ENCODE data around the gene CDK11A.
"Not testable (repeated sequence)": the region's sequence is repeated elsewhere in the genome, so short reads cannot be mapped to it uniquely, and the experiment has no call there.

The CDK11A gene

GRCh38 chr1:1754051-1754815 lies 30.1 kb upstream of the CDK11A start:
- no peak for DNase-seq

DNA sequence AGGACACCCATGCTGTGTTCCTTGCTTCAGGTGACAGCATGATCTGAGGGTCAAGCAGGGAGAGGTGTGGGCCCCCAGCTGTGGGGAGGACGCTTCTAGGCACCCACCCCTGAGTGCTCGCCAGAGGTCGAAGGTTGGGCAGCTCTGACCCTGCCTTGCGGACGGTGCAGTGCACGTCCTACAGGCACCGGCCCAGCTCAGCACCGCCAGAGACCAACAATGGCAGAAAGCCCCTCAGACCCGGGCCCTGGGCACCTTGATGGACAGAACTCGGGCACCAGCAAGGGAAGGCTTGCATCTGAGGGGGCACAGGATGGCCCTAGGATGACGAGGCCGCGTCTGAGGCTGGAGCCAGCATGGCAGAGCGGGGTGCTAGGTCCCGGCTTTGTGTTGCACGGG lies 29.4 kb upstream of the CDK11A start:
- no peak for DNase-seq

- no peak for DNase-seq
Measured at GRCh38 chr1:1752636-1753606, 28.8 kb upstream of the CDK11A start.

DNA sequence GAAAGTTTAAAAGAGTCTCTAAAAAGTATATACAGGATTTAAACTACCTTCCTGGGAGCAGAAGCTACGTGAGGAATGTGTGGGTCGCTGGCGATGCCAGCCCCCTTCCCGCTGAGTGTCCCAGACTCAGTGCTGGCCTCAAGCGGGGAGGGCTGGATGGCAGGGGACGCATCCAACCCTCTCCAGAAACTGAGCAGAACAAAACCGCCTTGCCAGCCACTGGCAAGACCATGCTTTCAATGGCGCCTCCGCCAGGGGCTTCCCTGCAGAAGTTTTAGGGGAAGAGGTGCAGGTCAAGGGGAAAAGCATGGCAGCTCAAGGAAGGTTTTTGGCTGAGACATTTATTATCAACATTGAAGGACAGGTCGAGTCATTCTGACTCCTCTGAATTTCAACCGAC lies 28.0 kb upstream of the CDK11A start:
- no peak for DNase-seq

DNA sequence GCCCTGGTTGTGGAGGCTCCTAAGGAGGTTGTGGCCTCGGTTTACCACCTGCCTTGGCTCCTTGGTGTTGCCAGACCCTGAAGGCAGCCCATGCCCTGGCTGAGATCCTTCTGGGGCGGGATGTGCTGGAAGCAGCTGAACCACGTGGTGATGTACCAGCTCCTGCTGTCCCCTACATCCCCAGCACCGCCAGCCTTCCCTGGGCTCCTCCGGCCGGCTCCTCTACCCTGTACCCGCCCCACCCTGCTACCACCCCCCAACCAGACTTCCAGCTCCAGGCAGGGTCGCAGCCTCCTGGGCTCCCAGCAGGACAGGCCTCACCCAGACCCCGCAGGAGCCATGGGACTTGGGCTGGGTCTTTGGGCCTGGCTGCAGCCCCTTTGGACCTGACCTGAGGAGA lies 25.8 kb upstream of the CDK11A start:
- DNase-seq: not testable (repeated sequence)

DNA sequence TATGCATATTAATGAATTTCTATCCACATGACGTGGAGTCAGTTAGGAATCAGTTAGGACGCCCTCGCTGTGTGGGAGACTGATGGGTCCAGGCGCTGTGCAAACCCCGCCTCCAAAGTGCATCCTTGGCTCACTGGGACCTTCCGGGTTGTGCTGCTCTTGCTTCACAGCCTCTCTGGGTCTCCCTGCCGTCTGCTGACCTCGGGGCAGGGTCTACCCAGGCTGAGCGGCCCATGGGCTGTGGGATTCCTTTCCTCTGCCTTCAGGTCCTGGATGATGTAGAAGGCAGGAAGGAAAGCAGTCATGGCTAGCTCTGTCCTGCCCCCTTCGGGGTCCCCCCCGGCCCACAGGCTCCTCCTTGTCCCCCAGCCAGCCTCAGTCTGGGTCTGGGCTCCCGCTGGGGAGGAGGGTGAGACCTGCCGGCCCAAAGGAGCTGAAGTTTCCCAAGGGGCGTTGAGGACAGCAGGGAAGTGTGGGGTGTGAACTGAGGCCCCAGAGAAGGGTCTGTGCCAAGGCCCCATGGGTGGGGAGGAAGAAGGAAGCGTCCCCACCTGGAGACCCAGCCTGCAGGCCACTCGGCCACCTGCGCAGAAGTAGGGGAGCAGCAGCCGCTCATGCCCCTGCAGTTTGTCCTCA lies 24.6 kb upstream of the CDK11A start:
- DNase-seq: no peak

DNA sequence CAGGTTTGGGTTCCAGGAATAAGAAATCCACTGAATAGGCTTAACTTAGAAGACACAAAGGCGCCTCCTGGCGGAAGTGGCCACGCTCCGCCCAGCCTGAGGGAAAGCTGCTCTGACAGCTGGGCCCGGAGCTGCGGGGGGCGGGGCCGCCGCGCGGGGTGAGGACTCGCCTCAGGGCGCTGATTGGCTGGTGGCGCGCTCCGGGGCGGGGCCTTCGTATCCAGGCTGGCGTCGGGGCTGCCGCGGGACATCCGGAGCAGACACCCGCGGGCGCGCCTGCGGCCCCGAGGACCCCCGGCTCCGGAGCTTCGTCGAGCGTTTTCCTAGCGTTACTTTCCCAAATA lies 22.4 kb upstream of the CDK11A start:
- not testable (repeated sequence) for DNase-seq

DNA sequence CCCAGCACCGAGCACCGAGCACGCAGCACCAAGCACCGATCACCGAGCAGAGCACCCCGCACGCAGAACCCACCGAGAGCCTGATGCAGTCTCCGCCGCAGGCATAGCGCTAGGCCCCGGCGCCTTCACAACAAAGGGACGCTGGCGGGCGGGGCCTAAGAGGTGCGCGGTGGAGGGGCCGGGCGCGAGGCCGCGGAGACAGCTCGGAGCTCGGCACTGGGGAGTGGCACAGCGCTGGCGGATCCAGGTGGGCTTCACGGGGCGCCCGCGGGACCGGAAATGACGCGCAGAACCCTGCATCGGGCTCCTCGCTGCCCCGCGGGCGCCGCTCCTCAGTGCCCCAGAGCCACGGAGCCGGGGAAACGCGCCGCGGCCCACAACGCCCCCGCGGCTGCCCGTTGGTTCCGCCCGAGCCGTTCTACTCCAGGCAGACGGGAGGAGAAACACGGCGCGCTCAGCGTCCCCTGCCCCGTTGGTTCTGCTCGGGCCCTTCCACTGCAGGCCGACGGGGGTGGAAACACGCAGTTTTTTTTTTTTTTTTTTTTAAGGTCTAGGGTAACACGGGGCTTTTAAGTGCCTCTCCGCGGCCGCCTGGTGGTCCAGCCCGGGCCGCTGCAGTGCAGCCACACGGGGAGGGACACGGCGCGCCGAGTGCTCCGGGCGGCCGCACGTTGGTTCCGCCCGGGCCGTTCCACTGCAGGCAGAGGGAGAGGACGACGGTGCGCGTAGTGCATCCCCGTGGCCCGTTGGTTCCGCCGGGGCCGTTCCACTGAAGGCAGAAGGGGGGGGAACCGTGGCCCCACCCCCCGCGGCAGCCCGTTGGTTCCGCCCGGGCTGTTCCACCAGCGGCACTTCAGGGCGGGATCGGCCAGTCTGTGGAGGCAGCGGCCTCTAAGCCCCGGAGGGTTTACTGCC lies 21.8 kb upstream of the CDK11A start:
- not testable (repeated sequence) for DNase-seq

DNA sequence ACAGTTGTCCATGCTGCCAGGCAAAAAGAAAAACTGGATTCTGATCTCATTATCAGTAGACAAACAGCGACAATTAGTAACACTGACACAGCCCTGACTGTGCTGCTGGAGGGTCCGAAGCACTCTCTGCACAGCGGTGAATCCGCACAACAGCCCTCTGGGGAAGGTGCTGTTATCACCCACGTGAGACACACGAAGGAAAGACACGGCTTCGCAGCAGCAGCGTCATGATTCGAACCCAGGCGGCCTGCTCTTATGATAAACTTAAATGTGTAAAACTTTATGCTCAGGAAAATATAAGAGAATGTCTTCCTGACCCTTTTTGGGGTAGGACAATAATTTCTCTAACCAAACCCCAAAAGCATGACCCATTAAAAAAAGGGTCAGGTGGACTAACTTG lies 18.4 kb upstream of the CDK11A start:
- not testable (repeated sequence) for DNase-seq

DNA sequence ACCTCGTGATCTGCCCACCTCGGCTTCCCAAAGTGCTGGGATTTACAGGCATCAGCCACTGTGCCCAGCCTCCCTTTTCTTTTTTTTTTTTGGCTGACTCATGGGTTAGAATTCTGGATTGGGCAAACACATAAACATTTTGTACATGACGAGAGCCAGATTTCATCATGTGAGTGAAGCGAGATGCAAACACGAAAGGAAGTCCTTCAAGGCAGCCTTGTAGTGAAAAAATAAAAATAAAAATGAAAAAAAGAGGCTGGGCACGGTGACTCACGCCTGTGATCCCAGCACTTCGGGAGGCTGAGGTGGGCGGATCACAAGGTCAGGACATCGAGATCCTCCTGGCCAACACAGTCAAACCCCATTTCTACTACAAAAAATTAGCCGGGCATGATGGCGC lies 16.9 kb upstream of the CDK11A start:
- DNase-seq: not testable (repeated sequence)

- not testable (repeated sequence) for DNase-seq
Measured at GRCh38 chr1:1738799-1739337, 14.7 kb upstream of the CDK11A start.

DNA sequence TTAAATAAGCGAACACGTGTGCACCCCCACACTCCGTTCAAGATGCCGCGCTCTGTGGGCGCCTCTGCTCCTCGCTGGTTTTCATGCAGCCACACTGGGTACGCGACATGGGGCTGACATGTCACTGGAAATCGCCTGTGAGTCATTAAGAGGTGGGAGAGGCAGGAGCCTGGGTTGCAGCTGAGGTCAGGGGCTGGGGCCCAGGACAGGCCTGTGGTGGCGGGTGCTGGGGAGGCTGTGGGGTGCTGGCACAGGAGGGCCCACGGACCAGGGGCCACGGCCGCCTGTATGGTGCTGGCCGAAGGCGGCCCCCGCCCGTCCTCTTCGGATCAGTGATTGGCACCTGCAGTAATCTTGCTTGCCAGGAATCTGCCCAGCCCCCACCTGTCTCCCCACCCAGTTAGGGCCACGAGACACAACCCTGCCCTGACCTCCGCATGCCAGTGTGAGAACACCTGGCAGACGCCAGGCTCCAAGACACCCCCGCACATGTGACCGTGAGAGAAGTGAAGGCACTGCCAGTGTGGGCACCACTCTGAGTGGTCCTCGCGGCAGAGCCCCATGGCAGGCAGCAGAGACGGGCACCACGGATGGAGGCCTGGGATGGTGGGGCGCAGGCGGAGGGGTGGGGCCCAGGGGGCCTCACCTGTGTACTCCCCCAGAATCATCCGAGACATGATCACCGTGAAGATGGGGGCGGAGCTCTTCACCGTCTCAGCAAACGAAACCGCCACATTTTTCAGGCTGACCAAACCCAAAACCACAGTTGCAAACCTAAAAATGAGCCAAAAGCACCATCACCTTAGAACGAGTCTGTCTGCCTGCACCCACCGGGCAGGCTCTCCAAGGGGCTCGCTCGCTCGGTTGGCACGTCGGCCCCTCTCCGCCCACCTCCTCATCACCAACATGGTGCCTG lies 13.8 kb upstream of the CDK11A start:
- not testable (repeated sequence) for DNase-seq

DNA sequence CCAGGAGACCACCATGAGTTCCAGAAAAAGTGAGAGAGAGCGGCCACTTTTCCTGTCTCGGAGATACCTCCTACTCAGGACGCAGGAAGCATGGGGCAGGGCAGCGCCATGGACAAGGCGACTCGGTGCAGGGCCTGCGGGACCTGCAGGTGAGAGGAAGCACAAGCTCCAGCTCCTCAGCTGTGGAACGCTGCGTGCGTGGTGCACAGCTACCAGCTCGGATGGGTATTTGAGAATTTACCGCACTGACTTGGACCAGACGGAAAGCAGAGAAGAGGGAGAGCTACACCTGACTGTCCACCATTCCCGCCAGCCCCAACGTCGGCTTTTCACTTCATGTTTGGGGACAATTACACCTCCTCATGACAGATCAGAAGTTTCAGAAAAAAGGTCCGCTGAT lies 8.2 kb upstream of the CDK11A start:
- no peak for DNase-seq

GRCh38 chr1:1730870-1731269 lies 6.7 kb upstream of the CDK11A start:
- no peak for DNase-seq

DNA sequence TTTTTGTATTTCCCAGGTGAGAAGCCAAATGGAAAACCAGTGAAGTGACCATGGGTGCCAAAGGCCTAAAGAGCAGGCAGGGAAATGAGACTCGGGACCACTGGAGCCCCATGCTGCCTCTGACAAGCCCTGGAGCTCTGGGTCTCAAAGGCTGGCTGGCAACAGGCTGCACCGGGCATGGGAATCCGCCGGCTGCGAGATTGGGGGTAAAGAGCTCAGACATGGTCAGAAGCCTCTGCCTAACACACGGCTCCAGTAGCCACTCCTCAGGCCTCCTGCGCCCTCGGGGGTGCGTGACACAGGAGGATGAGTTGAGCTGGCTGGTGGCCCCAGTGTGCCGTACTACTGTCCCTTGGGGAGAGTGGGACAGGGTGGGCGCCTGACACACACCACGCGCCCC lies 6.1 kb upstream of the CDK11A start:
- DNase-seq: not testable (repeated sequence)

- DNase-seq: not testable (repeated sequence)
Measured at GRCh38 chr1:1729116-1729816, 5.1 kb upstream of the CDK11A start.

DNA sequence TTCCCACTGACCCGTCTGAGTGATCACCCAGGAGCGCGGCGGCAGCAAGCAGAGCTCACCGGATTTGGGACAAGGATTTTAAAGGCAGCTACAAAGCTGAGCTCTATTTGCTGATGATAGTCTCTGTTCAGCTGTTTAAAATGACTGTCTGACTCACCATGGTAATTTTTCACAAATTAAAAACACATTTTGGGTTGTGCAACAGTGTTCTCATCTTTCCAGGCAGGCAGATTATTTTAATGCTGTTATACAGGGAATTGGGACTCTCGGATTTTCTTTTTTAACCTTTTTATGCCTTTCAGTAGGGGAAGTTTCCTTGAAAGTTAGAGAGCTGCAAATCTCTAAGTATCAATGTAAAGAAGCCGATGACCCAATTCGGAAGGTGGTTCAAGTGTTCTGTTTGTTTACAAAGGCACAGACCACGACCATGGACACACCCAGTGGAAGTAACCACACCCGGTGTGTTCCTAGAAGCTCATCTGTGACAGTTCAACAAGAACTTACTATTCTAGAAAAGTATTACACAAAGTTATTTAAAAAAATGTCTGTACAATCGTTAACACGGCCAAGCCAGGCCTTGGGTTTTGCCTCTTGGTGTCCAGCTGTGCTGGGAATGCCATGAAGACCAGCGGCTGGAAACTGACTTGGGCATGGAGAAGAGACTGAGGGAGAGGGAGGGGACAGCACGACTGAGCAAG lies 4.3 kb upstream of the CDK11A start:
- not testable (repeated sequence) for DNase-seq

DNA sequence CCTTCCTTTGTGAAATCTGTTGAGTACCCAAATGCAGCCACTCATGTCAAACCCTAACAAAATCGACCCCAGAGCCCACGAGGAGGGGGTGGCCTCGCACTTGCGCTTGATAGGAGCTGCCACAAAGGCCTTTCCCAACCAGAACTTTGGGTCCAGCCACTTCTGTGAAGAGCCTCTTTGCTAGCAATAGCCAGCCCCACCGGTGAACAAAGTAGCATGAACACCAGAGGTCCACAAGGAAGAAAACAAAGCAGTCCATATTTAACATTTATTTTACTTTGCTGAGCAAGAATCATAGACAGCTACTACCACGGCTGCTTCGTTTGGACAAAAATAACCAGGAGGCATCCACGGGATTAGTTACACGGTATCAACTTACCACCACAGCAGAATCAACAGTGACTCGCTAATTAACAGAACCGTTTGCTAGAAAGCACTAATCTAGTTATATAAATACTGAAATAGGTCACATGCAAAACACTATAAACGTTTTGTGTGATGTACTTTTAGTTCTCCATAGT lies 3.0 kb upstream of the CDK11A start:
- DNase-seq: not testable (repeated sequence)

DNA sequence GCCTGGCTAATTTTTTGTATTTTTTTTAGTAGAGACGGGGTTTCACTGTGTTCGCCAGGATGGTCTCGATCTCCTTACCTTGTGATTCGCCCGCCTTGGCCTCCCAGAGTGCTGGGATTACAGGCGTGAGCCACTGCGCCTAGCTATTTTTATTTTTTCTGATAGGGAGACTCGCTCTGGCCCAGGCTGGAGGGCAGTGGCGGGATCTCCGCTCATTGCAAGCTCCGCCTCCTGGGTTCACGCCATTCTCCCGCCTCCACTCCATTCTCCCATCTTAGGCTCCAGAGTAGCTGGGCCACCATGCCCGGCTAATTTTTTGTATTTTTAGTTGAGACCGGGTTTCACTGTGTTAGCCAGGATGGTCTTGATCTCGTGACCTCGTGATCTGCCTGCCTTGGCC lies 1.9 kb upstream of the CDK11A start:
- DNase-seq: not testable (repeated sequence)

Data from NCI-H1417 treated with DMSO at 0.1 percent for 48 hours (cell line).